DOHH2 (cell line): Measurements from ENCODE around the gene GCKR.

Experiments
- H3F3A ChIP-seq: fragments of 200-600 bp; sonication (generic), shearing (Covaris generic); 2 replicates; pipeline ENCODE4 v1.6.0; 2016; ENCODE audit warnings: antibody characterized with exemption, mild to moderate bottlenecking; ENCODE audit not compliant: control insufficient read depth, insufficient read depth
- H3K27ac ChIP-seq: fragments of 200-600 bp; sonication (generic); 2 replicates; pipeline ENCODE4 v1.5.1; 2014; ENCODE audit warnings: low read depth, mild to moderate bottlenecking, low read length, moderate library complexity
- H3K27me3 ChIP-seq: fragments of 200-600 bp; sonication (generic); 2 replicates; pipeline ENCODE4 v1.6.1; 2014; ENCODE audit warnings: mild to moderate bottlenecking, low read length, mixed read lengths; ENCODE audit not compliant: control insufficient read depth
- H3K36me3 ChIP-seq: fragments of 200-600 bp; sonication (generic); 2 replicates; pipeline ENCODE4 v1.6.1; 2014; ENCODE audit warnings: mild to moderate bottlenecking, low read length, moderate library complexity, mixed read lengths; ENCODE audit not compliant: control insufficient read depth
- H3K4me1 ChIP-seq: fragments of 200-600 bp; sonication (generic); 2 replicates; pipeline ENCODE4 v1.6.1; 2014; ENCODE audit warnings: mild to moderate bottlenecking, low read length, mixed read lengths; ENCODE audit not compliant: control insufficient read depth
- H3K4me2 ChIP-seq: fragments of 200-600 bp; sonication (generic); 2 replicates; pipeline ENCODE4 v1.6.0; 2014; ENCODE audit warnings: mild to moderate bottlenecking, low read length, moderate library complexity
- H3K4me3 ChIP-seq: fragments of 200-600 bp; sonication (generic); 2 replicates; pipeline ENCODE4 v1.5.1; 2014; ENCODE audit warnings: mild to moderate bottlenecking, low read length, mixed read lengths
- H3K79me2 ChIP-seq: fragments of 200-600 bp; sonication (generic); 2 replicates; pipeline ENCODE4 v1.6.1; 2014; ENCODE audit warnings: mild to moderate bottlenecking, low read length, mixed read lengths; ENCODE audit not compliant: control insufficient read depth
- H3K9me2 ChIP-seq: fragments of 200-600 bp; sonication (generic); replicated peaks from 2 replicates; pipeline ENCODE4 v1.6.1; 2014; ENCODE audit warnings: mild to moderate bottlenecking, low read length, mixed read lengths; ENCODE audit not compliant: control insufficient read depth
- H3K9me3 ChIP-seq: fragments of 200-600 bp; sonication (generic); 2 replicates; pipeline ENCODE4 v1.6.1; 2014; ENCODE audit warnings: antibody characterized with exemption, low read length, mixed read lengths; ENCODE audit not compliant: control insufficient read depth, insufficient read depth
- H4K20me1 ChIP-seq: fragments of 200-600 bp; sonication (generic); 2 replicates; pipeline ENCODE4 v1.6.0; 2014; ENCODE audit warnings: low read depth, mild to moderate bottlenecking, antibody characterized with exemption, low read length, moderate library complexity; ENCODE audit not compliant: control insufficient read depth, insufficient read depth
- EZH2phosphoT487 ChIP-seq: fragments of 200-600 bp; sonication (generic); IDR thresholded peaks from 2 replicates; pipeline ENCODE4 v1.6.1; 2017; ENCODE audit warnings: borderline replicate concordance, mild to moderate bottlenecking, antibody characterized with exemption, low read length, moderate library complexity, mixed read lengths
- TF ChIP-seq, protein P1 (sequence below): fragments of 200-600 bp; sonication (generic); IDR thresholded peaks from one replicate; pipeline ENCODE4 v1.5.1; 2014; ENCODE audit warnings: antibody characterized with exemption, mild to moderate bottlenecking, low read depth, low read length; ENCODE audit not compliant: poor library complexity, severe bottlenecking

Gene GCKR

DNA sequence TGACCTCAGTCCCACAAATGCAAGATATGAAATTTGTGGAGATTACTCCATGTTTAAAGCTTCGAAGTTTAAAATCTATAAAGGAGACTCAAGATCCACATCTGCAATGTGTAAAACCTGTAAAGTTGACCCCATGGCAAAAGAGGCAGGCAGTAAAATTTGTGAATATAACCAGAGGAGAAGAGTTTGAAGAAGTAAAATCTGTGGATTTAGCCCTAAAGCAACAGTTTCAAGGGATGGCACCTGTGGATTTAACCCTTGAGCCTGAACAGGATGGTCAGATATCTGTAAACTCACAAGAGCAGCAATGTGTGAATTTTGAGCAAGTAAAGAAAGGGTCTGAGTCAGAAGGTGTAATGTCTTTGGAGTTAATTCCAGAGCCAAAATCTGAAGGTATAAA is 75.0 kb downstream of the GCKR start:
- H3K9me3 ChIP-seq: no peaks in the 10 kb centered on the region
- TF ChIP-seq EZH2phosphoT487: no peak
- TF ChIP-seq, protein P1, sequence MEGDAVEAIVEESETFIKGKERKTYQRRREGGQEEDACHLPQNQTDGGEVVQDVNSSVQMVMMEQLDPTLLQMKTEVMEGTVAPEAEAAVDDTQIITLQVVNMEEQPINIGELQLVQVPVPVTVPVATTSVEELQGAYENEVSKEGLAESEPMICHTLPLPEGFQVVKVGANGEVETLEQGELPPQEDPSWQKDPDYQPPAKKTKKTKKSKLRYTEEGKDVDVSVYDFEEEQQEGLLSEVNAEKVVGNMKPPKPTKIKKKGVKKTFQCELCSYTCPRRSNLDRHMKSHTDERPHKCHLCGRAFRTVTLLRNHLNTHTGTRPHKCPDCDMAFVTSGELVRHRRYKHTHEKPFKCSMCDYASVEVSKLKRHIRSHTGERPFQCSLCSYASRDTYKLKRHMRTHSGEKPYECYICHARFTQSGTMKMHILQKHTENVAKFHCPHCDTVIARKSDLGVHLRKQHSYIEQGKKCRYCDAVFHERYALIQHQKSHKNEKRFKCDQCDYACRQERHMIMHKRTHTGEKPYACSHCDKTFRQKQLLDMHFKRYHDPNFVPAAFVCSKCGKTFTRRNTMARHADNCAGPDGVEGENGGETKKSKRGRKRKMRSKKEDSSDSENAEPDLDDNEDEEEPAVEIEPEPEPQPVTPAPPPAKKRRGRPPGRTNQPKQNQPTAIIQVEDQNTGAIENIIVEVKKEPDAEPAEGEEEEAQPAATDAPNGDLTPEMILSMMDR: no peak
- peaks cover 15% of the 10 kb centered on the region for H3K27me3 ChIP-seq
- H3K4me1 ChIP-seq: no peaks in the 10 kb centered on the region
- H3K36me3 ChIP-seq: no peaks in the 10 kb centered on the region
- no peak overlapping the region for H3K27ac ChIP-seq
- no peaks in the 10 kb centered on the region for H3K9me2 ChIP-seq
- no peaks in the 10 kb centered on the region for H3K79me2 ChIP-seq
- no peak overlapping the region for H3K4me2 ChIP-seq
- no peaks in the 10 kb centered on the region for H4K20me1 ChIP-seq
- H3F3A ChIP-seq: no peaks in the 10 kb centered on the region
- no peak overlapping the region for H3K4me3 ChIP-seq

DNA sequence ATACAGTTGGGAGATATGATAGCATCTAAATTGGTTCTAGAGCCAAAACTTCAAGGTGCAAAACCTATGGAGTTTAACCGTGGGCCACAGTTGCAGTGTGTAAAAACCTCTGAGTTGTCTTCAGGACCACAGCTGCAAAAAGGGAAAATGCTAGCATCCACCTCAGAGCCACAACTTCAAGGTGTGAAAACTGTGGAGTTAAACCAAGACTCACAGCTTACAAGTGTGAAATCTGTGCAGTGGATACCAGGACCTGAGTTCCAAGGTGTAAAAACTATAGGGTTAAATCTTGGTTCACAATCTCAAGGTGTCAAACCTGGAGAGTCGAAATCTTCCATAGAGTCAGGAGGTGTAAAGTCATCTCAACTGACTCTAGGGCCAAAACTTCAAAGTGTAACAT is 75.8 kb downstream of the GCKR start:
- no peaks in the 10 kb centered on the region for H3F3A ChIP-seq
- H3K27me3 ChIP-seq: peaks cover 15% of the 10 kb centered on the region
- no peak for TF ChIP-seq EZH2phosphoT487
- TF ChIP-seq, protein P1: no peak
- no peak overlapping the region for H3K27ac ChIP-seq
- no peaks in the 10 kb centered on the region for H3K36me3 ChIP-seq
- H3K9me3 ChIP-seq: peaks cover 1% of the 10 kb centered on the region; the same call in 1 of the 2 replicates
- no peaks in the 10 kb centered on the region for H3K9me2 ChIP-seq
- H3K79me2 ChIP-seq: no peaks in the 10 kb centered on the region
- H4K20me1 ChIP-seq: no peaks in the 10 kb centered on the region
- no peaks in the 10 kb centered on the region for H3K4me1 ChIP-seq
- H3K4me3 ChIP-seq: no peak overlapping the region
- no peak overlapping the region for H3K4me2 ChIP-seq

DNA sequence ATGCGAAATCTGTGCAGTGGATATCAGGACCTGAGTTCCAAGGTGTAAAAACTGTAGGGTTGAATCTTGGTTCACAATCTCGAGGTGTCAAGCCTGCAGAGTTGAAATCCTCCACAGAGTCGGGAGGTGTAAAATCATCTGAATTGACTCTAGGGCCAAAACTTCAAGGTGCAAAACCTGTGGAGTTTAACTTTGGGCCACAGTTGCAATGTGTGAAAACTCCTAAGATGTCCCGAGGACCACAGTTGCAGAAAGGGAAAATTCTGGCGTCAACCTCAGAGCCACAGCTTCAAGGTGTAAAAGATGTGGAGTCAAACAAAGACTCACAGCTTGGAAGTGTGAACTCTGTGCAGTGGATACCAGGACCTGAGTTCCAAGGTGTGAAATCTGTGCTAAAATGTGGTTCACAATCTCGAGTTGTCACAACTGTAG is 76.4 kb downstream of the GCKR start:
- no peak overlapping the region for H3K4me2 ChIP-seq
- no peaks in the 10 kb centered on the region for H3K4me1 ChIP-seq
- no peaks in the 10 kb centered on the region for H3K36me3 ChIP-seq
- H3K9me3 ChIP-seq: peaks cover 4% of the 10 kb centered on the region; the same call in 1 of the 2 replicates
- H3K27me3 ChIP-seq: peaks cover 10% of the 10 kb centered on the region
- TF ChIP-seq, protein P1: no peak
- no peak for TF ChIP-seq EZH2phosphoT487
- H3K4me3 ChIP-seq: no peak overlapping the region
- no peaks in the 10 kb centered on the region for H3F3A ChIP-seq
- no peaks in the 10 kb centered on the region for H3K79me2 ChIP-seq
- no peaks in the 10 kb centered on the region for H4K20me1 ChIP-seq
- H3K9me2 ChIP-seq: no peaks in the 10 kb centered on the region
- no peak overlapping the region for H3K27ac ChIP-seq
